AG04450 (cell line): ENCODE data around the gene STAP1. TPM values are rescaled to one million over a fixed set of nuclear protein-coding genes. Genes with fewer than 3 reads are reported as not detected.

Experiments
- CTCF ChIA-PET: fragments of 300-600, 350-600 bp; formaldehyde crosslinking; extraction: SDS; loops from one replicate; lab custom pipeline; 2022; ENCODE audit warnings: antibody characterized with exemption, inconsistent platforms; lab: Charles Lee
- POLR2A ChIA-PET: fragments of 350-600 bp; formaldehyde crosslinking; extraction: SDS; loops from one replicate; lab custom pipeline; 2021; ENCODE audit warnings: antibody characterized with exemption, inconsistent platforms; lab: Yijun Ruan, JAX
- DNase-seq: peaks from one replicate; pipeline ENCODE4 v3.0.0-alpha.2; 2011; ENCODE audit warnings: low read depth, low spot score
- H3K27ac ChIP-seq: one replicate; pipeline ENCODE4 v1.5.1; 2012; ENCODE audit warnings: low read depth, low read length, control low read depth
- H3K27me3 ChIP-seq: one replicate; pipeline ENCODE4 v1.6.0; 2012; ENCODE audit warnings: low read length; ENCODE audit not compliant: control insufficient read depth, insufficient read depth
- H3K4me3 ChIP-seq: 2 replicates; pipeline ENCODE4 v1.5.1; 2011; ENCODE audit warnings: mild to moderate bottlenecking, low read depth, low read length, control low read depth
- H3K9me3 ChIP-seq: 2 replicates; pipeline ENCODE4 v1.5.1; 2012; ENCODE audit warnings: low read length; ENCODE audit not compliant: control insufficient read depth, insufficient read depth
- CTCF ChIP-seq: IDR thresholded peaks from 2 replicates; pipeline ENCODE4 v1.5.1; 2011; ENCODE audit warnings: low read depth, low read length, control low read depth, inconsistent platforms
- polyA plus RNA-seq: library from polyadenylated mRNA; depleted of rRNA; stranded (reverse); fragments of >200 nt; gene quantifications from 2 replicates; pipeline ENCODE4 v1.2.3, GENCODE V29; 2011

Gene STAP1
- polyA plus RNA-seq, 1 experiment, result not detected

DNA sequence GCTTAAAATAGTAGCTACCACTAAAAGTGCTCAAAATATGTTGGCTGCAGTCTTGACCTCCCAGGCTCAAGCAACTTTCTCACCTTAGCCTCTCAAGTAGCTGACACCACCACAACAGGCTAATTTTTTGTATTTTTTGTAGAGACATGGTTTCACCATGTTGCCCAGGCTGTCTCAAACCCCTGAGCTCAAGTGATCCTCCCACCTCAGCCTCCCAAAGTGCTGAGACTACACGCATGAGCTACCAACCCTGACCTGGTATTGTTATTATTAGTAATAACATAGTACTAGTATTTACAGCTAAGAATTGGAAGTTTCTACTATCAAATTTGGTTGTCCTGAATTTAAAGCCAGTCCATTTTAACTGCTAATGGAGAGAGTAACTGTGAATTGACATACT is 18.0 kb downstream of the STAP1 start:
- H3K27ac ChIP-seq, result no peak overlapping the region
- no peak for TF ChIP-seq CTCF
- ChIA-PET CTCF (no interaction called here), POLR2A (no interaction called here)
- no peaks in the 10 kb centered on the region for H3K27me3 ChIP-seq
- H3K4me3 ChIP-seq, result no peak overlapping the region
- H3K9me3 ChIP-seq, result no peaks in the 10 kb centered on the region
- no peak for DNase-seq

- TF ChIP-seq CTCF, result no peak
- DNase-seq, result no peak
- ChIA-PET POLR2A (no interaction called here), CTCF (no interaction called here)
- Histone ChIP-seq H3K27ac (no peak overlapping the region), H3K27me3 (no peaks in the 10 kb centered on the region), H3K9me3 (no peaks in the 10 kb centered on the region), H3K4me3 (no peak overlapping the region)
Observed at GRCh38 chr4:67580577-67580976, 22.1 kb downstream of the STAP1 start.

DNA sequence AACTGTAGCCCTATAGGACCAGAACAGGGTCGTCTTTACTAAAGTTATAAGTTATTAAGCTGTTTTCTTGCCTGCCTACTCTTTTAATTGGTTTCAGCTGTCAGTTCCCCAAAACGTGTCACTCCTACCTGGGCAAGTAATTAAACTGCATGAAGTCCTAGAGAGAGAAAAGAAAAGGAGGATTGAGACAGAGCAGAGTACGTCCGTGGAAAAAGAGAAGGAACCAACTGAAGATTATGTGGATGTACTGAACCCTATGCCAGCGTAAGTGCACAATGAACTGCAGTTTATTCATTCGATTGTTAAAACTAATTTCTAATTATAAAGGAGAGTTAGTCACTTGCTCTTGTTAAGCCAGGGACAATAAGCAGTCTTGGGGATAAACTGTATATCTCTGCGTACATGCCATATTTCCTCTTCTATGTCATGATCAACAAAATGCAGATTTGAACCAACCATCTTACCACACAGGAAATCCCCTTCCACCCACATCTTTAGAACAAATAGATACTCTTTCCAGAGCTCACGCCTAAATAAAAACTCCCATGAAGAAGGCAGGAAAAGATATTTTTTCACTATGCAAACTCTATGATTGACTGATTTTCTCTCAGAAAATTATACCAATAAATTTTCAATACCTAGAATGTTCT is 22.8 kb downstream of the STAP1 start:
- H3K9me3 ChIP-seq, result no peaks in the 10 kb centered on the region
- CTCF ChIA-PET, result no interaction called here
- TF ChIP-seq CTCF, result no peak
- H3K4me3 ChIP-seq, result no peak overlapping the region
- H3K27ac ChIP-seq, result no peak overlapping the region
- DNase-seq, result no peak
- H3K27me3 ChIP-seq, result no peaks in the 10 kb centered on the region
- POLR2A ChIA-PET, result no interaction called here

- Histone ChIP-seq H3K4me3 (no peak overlapping the region), H3K9me3 (no peaks in the 10 kb centered on the region), H3K27ac (no peak overlapping the region), H3K27me3 (no peaks in the 10 kb centered on the region)
- ChIA-PET CTCF (no interaction called here), POLR2A (no interaction called here)
- no peak for TF ChIP-seq CTCF
- DNase-seq, result no peak
Observed at GRCh38 chr4:67581913-67582312, 23.4 kb downstream of the STAP1 start.

DNA sequence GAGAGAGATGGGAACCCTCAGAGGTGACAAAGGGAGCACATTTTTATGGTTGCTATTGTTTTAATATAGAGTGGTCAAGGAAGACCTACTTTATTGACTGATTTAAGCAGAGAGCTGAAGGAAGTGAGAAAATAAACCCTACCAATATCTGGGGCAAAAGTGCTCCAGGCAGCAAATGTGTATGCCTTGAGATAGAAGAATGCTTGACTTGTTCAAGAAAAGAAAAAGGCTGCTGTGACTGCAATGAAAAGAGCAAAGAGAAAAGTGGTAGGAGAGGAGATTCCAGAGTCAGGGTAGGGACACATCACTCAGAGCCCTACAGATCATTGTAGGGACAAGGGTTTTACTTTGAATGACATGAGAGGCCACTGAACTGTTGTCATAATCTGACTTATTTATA is 26.0 kb downstream of the STAP1 start:
- Histone ChIP-seq H3K4me3 (no peak overlapping the region), H3K9me3 (no peaks in the 10 kb centered on the region), H3K27ac (no peak overlapping the region), H3K27me3 (no peaks in the 10 kb centered on the region)
- ChIA-PET CTCF (no interaction called here), POLR2A (no interaction called here)
- no peak for TF ChIP-seq CTCF
- no peak for DNase-seq
